ENCODE data around the gene CDH13.

DNA sequence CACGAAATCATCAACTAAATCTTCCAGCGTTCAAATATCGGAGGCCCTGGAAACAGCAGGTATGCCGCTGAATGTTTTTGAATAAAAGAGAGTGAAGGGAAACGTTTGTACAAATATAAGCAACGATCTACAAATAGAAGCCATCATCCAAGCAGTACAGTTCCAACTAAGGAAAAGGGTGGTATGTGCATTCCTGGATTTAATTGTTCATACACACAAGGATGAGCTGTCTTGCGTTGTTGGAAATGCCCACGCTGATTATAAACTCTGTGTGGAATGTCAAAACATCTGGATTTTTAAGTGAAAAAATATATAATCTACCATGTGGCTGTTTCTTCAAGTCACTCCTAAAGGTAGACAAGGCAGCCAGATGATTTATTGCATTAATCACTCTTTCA lies 989.2 kb downstream of the CDH13 start:
- TF ChIP-seq, protein P1, sequence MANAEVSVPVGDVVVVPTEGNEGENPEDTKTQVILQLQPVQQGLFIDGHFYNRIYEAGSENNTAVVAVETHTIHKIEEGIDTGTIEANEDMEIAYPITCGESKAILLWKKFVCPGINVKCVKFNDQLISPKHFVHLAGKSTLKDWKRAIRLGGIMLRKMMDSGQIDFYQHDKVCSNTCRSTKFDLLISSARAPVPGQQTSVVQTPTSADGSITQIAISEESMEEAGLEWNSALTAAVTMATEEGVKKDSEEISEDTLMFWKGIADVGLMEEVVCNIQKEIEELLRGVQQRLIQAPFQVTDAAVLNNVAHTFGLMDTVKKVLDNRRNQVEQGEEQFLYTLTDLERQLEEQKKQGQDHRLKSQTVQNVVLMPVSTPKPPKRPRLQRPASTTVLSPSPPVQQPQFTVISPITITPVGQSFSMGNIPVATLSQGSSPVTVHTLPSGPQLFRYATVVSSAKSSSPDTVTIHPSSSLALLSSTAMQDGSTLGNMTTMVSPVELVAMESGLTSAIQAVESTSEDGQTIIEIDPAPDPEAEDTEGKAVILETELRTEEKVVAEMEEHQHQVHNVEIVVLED (CRISPR knock-in tag; IDR thresholded peaks at IDR 0.05): no peak
- TF ChIP-seq RNF2 (IDR thresholded peaks at IDR 0.05) (no peak), ASH1L (IDR thresholded peaks at IDR 0.05; ENCODE audit: borderline replicate concordance, low read depth, partially characterized antibody) (no peak), ZFX (CRISPR knock-in tag; IDR thresholded peaks at IDR 0.05) (no peak), STAT5A (IDR thresholded peaks at IDR 0.05; ENCODE audit: borderline replicate concordance, low read length) (no peak), CHD1 (IDR thresholded peaks at IDR 0.05; ENCODE audit: low read length) (no peak), RAD21 (CRISPR knock-in tag; conservative IDR thresholded peaks at IDR 0.05 in 1 of 2, IDR thresholded peaks at IDR 0.05 in 1 of 2) (no peak), BRCA1 (IDR thresholded peaks at IDR 0.05) (no peak), BRCA1 (CRISPR knock-in tag; IDR thresholded peaks at IDR 0.05) (no peak), POLR2A (conservative IDR thresholded peaks at IDR 0.05) (no peak), SMAD4 (CRISPR knock-in tag; conservative IDR thresholded peaks at IDR 0.05) (no peak), NELFE (IDR thresholded peaks at IDR 0.05; ENCODE audit: insufficient read depth, insufficient read length) (no peak)
- TF ChIP-seq, protein P2, sequence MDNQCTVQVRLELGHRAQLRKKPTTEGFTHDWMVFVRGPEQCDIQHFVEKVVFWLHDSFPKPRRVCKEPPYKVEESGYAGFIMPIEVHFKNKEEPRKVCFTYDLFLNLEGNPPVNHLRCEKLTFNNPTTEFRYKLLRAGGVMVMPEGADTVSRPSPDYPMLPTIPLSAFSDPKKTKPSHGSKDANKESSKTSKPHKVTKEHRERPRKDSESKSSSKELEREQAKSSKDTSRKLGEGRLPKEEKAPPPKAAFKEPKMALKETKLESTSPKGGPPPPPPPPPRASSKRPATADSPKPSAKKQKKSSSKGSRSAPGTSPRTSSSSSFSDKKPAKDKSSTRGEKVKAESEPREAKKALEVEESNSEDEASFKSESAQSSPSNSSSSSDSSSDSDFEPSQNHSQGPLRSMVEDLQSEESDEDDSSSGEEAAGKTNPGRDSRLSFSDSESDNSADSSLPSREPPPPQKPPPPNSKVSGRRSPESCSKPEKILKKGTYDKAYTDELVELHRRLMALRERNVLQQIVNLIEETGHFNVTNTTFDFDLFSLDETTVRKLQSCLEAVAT (IDR thresholded peaks at IDR 0.05): no peak
- TF ChIP-seq, protein P3, sequence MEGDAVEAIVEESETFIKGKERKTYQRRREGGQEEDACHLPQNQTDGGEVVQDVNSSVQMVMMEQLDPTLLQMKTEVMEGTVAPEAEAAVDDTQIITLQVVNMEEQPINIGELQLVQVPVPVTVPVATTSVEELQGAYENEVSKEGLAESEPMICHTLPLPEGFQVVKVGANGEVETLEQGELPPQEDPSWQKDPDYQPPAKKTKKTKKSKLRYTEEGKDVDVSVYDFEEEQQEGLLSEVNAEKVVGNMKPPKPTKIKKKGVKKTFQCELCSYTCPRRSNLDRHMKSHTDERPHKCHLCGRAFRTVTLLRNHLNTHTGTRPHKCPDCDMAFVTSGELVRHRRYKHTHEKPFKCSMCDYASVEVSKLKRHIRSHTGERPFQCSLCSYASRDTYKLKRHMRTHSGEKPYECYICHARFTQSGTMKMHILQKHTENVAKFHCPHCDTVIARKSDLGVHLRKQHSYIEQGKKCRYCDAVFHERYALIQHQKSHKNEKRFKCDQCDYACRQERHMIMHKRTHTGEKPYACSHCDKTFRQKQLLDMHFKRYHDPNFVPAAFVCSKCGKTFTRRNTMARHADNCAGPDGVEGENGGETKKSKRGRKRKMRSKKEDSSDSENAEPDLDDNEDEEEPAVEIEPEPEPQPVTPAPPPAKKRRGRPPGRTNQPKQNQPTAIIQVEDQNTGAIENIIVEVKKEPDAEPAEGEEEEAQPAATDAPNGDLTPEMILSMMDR (IDR thresholded peaks at IDR 0.05 in 2 of 3, conservative IDR thresholded peaks at IDR 0.05 in 1 of 3; ENCODE audit: insufficient read depth in 2 of 3, low read depth in 1 of 3, low read length in 3 of 3): no peak

Data from K562 (cell line).